Retinal pigment epithelial cell (primary cell): ENCODE measurements around the gene PCDH9.
"Not testable (repeated sequence)": the region's sequence is repeated elsewhere in the genome, so short reads cannot be mapped to it uniquely, and the experiment has no call there.

Source experiments
- DNase-seq: peaks from one replicate; pipeline ENCODE4 v3.0.0-alpha.2; 2010; ENCODE audit warnings: low read depth
- H3K4me3 ChIP-seq: 2 replicates; pipeline ENCODE4 v1.5.1; 2011; ENCODE audit warnings: mild to moderate bottlenecking, low read length, control low read depth, moderate library complexity
- TF ChIP-seq, protein P1 (sequence below): conservative IDR thresholded peaks from 2 replicates; pipeline ENCODE4 v1.5.1; 2011; ENCODE audit warnings: low read depth, low read length, control low read depth, inconsistent platforms

PCDH9 gene

DNA sequence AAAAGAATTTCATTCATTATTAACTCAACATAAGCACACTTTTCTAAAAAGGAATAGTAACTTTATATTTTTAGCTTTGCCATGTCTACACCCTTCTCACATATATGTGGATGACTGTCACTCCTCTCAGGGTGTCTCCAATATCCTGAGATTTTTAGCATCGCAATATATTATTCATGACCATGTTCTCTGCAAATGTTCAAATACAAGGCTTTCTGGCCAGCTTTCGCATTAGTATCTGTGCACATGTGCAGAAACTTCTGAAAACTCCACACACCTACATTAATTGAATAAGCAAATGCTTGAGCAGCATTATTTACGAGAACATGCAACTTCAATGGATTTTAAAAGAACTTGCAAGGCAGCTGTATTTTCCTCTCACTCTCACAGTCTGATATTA, 334.8 kb downstream of the PCDH9 start:
- H3K4me3 ChIP-seq: no peak overlapping the region
- DNase-seq: no peak
- TF ChIP-seq, protein P1, sequence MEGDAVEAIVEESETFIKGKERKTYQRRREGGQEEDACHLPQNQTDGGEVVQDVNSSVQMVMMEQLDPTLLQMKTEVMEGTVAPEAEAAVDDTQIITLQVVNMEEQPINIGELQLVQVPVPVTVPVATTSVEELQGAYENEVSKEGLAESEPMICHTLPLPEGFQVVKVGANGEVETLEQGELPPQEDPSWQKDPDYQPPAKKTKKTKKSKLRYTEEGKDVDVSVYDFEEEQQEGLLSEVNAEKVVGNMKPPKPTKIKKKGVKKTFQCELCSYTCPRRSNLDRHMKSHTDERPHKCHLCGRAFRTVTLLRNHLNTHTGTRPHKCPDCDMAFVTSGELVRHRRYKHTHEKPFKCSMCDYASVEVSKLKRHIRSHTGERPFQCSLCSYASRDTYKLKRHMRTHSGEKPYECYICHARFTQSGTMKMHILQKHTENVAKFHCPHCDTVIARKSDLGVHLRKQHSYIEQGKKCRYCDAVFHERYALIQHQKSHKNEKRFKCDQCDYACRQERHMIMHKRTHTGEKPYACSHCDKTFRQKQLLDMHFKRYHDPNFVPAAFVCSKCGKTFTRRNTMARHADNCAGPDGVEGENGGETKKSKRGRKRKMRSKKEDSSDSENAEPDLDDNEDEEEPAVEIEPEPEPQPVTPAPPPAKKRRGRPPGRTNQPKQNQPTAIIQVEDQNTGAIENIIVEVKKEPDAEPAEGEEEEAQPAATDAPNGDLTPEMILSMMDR: no peak

DNA sequence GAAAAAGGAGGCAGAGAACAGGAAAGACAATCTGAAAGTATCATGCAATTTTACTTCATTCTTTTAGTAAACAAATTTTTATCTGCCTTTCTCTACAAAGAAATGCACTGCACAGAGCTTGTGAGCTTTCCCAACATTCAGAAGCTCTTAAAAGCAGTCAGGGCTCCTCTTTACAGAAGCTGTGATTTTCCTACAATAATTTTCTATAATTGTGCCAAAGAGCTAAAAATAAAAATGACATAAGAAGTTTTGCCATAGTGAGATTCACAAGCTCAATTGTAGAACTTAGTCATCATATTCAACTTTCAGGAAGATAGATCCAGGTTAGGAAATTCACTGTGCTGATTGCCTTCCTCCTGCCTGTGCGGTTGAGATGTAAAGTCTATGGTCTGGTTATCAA, 341.4 kb downstream of the PCDH9 start:
- no peak for DNase-seq
- TF ChIP-seq, protein P1: no peak
- no peak overlapping the region for H3K4me3 ChIP-seq

DNA sequence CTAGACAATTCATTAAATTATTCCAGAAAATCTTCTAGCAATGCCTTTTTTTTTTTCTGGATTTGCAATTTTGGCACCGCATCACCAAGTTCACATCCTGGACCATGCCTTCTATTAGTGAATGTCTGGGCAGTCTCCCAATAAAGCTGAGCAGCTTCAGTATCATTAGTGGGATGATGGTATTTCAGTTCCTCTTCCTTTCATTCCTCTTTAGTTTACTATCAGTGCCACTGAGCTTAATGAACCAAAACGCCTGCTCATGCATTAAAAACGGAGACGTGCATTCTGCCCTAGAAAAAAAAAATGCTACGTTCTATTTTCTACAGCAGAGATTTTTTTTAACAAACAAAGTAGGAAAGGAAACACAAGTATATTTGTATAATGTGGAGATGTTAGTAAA, 343.0 kb downstream of the PCDH9 start:
- TF ChIP-seq, protein P1: no peak
- DNase-seq: no peak
- no peak overlapping the region for H3K4me3 ChIP-seq

DNA sequence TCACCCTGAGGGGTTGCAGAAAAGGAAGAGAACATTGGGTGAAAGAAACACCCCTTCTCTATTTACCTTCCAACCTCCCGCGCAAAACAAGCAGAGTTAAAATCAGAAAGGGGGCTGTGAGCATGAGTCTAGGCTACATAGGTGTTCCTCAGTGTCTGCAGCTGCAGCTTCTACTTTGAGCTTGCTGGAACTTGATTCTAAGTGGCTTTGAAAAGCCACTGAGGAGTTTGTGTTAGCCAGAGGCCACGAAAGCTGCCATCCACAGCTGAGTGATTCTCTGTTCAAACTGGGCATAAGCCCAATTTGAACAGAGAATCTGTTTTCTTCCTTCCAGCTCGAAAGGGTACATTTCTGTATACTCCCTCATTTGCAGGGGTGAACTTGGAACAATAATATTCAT, 343.9 kb downstream of the PCDH9 start:
- TF ChIP-seq, protein P1: no peak
- DNase-seq: no peak
- no peak overlapping the region for H3K4me3 ChIP-seq

DNA sequence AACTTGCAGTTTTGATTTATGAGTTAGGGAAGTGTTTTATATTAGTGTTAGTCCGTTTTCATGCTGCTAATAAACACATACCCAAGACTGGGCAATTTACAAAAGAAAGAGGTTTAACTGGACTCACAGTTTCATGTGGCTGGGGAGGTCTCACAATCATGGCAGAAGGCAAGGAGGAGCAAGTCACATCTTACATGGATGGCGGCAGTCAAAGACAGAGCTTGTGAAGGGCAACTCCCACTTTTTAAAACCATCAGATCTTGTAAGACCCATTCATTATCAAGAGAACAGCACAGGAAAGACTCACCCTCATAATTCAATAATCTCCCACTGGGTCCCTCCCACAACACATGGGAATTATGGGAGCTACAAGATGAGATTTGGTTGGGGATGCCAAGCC, 349.0 kb downstream of the PCDH9 start:
- not testable (repeated sequence) for H3K4me3 ChIP-seq, DNase-seq

DNA sequence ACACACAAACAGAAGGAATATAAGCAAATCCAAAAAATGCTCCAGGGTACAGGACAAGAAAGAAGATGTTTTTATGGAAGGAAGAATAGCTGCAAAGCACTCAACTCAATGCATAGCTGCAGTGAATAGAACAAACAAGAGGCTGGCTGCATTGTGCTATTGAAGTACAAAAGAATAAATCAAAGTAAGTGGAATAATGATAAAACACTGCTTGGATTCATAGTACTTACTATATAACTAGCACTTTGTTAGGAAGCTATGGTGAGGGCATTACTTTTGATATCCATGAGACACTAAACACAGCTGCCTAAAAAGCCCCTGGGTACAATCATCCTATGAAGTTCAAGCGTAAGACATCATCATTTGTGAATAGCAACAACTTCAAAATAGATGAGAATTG, 350.1 kb downstream of the PCDH9 start:
- no peak for DNase-seq
- TF ChIP-seq, protein P1: no peak
- no peak overlapping the region for H3K4me3 ChIP-seq

DNA sequence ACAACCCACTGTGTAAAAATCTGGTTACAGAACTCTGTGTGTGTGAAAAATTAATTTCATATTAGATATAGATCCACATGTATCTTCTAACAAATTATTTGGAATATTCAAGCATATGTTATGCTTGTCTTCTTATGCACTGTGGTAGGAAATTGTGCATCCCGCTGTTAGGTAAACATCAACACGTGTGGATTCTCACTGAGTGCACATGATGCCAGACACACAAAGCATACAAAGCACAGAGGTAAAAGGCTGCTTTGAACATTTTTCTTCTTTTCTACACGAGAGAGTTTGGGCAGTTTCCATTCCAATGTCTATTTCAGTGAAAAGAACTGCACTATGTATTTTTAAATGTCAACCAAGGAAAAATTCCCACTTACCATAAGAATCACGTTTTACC, 354.9 kb downstream of the PCDH9 start:
- TF ChIP-seq, protein P1: no peak
- H3K4me3 ChIP-seq: no peak overlapping the region
- DNase-seq: no peak

DNA sequence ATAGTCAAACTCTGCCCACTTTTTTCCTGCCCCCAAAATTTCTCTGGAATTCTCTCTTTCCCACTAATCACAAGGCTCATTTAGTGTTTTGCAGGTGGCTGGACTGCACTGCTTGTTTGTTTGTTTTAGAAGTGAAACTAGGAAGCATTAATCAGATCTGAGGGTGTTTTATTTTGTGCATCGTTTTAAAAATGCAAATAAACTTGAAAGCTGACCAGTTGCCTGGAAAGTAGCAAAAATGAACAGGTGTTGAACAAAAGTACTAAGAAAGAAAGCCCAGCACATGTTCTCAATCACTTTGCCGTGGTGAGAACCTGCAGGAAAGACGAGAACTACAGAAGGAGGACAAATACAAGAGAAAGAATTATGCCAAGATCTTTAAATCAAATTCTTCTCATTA, 365.5 kb downstream of the PCDH9 start:
- no peak for DNase-seq
- TF ChIP-seq, protein P1: no peak

More for the DNA sequence above, 365.5 kb downstream of the PCDH9 start:
- H3K4me3 ChIP-seq: no peak overlapping the region
